Loucy (cell line): ENCODE results near the gene METRNL.

Source experiments
- CTCF ChIP-seq: fragments of 200-600 bp; sonication (generic); conservative IDR thresholded peaks from 2 replicates; pipeline ENCODE4 v1.5.1; 2014; ENCODE audit warnings: mild to moderate bottlenecking, antibody characterized with exemption, low read length
- EZH2phosphoT487 ChIP-seq: fragments of 200-600 bp; IDR thresholded peaks from 2 replicates; pipeline ENCODE4 v1.6.1; 2018; ENCODE audit warnings: antibody characterized with exemption, mild to moderate bottlenecking, moderate library complexity, borderline replicate concordance

- TF ChIP-seq CTCF = no peak
- no peak for TF ChIP-seq EZH2phosphoT487
Observed at GRCh38 chr17:83047182-83047478, 32.3 kb upstream of the METRNL start.
